DOHH2 (cell line): ENCODE measurements around the gene OBSCN.

ENCODE experiments used
- H3F3A ChIP-seq: fragments of 200-600 bp; sonication (generic), shearing (Covaris generic); 2 replicates; pipeline ENCODE4 v1.6.0; 2016; ENCODE audit warnings: antibody characterized with exemption, mild to moderate bottlenecking; ENCODE audit not compliant: control insufficient read depth, insufficient read depth
- H3K27ac ChIP-seq: fragments of 200-600 bp; sonication (generic); 2 replicates; pipeline ENCODE4 v1.5.1; 2014; ENCODE audit warnings: low read depth, mild to moderate bottlenecking, low read length, moderate library complexity
- H3K27me3 ChIP-seq: fragments of 200-600 bp; sonication (generic); 2 replicates; pipeline ENCODE4 v1.6.1; 2014; ENCODE audit warnings: mild to moderate bottlenecking, low read length, mixed read lengths; ENCODE audit not compliant: control insufficient read depth
- H3K36me3 ChIP-seq: fragments of 200-600 bp; sonication (generic); 2 replicates; pipeline ENCODE4 v1.6.1; 2014; ENCODE audit warnings: mild to moderate bottlenecking, low read length, moderate library complexity, mixed read lengths; ENCODE audit not compliant: control insufficient read depth
- H3K4me1 ChIP-seq: fragments of 200-600 bp; sonication (generic); 2 replicates; pipeline ENCODE4 v1.6.1; 2014; ENCODE audit warnings: mild to moderate bottlenecking, low read length, mixed read lengths; ENCODE audit not compliant: control insufficient read depth
- H3K4me2 ChIP-seq: fragments of 200-600 bp; sonication (generic); 2 replicates; pipeline ENCODE4 v1.6.0; 2014; ENCODE audit warnings: mild to moderate bottlenecking, low read length, moderate library complexity
- H3K4me3 ChIP-seq: fragments of 200-600 bp; sonication (generic); 2 replicates; pipeline ENCODE4 v1.5.1; 2014; ENCODE audit warnings: mild to moderate bottlenecking, low read length, mixed read lengths
- H3K79me2 ChIP-seq: fragments of 200-600 bp; sonication (generic); 2 replicates; pipeline ENCODE4 v1.6.1; 2014; ENCODE audit warnings: mild to moderate bottlenecking, low read length, mixed read lengths; ENCODE audit not compliant: control insufficient read depth
- H3K9me2 ChIP-seq: fragments of 200-600 bp; sonication (generic); replicated peaks from 2 replicates; pipeline ENCODE4 v1.6.1; 2014; ENCODE audit warnings: mild to moderate bottlenecking, low read length, mixed read lengths; ENCODE audit not compliant: control insufficient read depth
- H3K9me3 ChIP-seq: fragments of 200-600 bp; sonication (generic); 2 replicates; pipeline ENCODE4 v1.6.1; 2014; ENCODE audit warnings: antibody characterized with exemption, low read length, mixed read lengths; ENCODE audit not compliant: control insufficient read depth, insufficient read depth
- H4K20me1 ChIP-seq: fragments of 200-600 bp; sonication (generic); 2 replicates; pipeline ENCODE4 v1.6.0; 2014; ENCODE audit warnings: low read depth, mild to moderate bottlenecking, antibody characterized with exemption, low read length, moderate library complexity; ENCODE audit not compliant: control insufficient read depth, insufficient read depth
- EZH2phosphoT487 ChIP-seq: fragments of 200-600 bp; sonication (generic); IDR thresholded peaks from 2 replicates; pipeline ENCODE4 v1.6.1; 2017; ENCODE audit warnings: borderline replicate concordance, mild to moderate bottlenecking, antibody characterized with exemption, low read length, moderate library complexity, mixed read lengths
- TF ChIP-seq, protein P1 (sequence below): fragments of 200-600 bp; sonication (generic); IDR thresholded peaks from one replicate; pipeline ENCODE4 v1.5.1; 2014; ENCODE audit warnings: antibody characterized with exemption, mild to moderate bottlenecking, low read depth, low read length; ENCODE audit not compliant: poor library complexity, severe bottlenecking

Gene OBSCN

DNA sequence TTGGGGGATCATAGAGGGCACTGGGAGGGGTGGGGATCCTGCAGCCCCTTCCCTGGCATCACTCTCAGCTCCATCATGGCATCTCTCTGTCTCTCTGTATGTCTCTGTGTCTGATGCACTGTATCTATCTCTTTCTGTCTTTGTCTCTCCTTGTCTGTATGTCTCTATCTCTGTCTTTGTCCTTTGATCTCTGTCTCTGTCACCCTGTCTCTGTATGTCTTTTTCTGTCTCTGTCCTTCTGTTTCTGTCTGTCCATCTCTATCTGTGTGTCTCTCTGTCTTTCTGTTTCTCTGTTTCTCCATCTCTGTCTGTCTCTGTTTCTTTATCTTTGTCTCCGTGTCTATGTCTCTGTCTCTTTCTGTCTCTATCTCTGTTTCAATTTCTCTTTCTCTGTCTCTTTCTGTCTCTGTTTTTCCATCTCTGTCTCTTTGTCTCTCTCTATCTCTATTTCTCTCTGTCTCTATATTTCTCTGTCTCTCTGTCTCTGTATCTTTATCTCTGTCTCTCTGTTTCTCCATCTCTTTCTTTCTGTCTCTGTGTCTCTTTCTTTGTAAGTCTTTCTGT, 142.4 kb downstream of the OBSCN start:
- Histone ChIP-seq H3K79me2 (no peaks in the 10 kb centered on the region), H3K27ac (no peak overlapping the region), H4K20me1 (no peaks in the 10 kb centered on the region), H3K4me1 (no peaks in the 10 kb centered on the region), H3K27me3 (no peaks in the 10 kb centered on the region), H3K9me3 (no peaks in the 10 kb centered on the region), H3K4me3 (no peak overlapping the region), H3K36me3 (no peaks in the 10 kb centered on the region), H3K4me2 (no peak overlapping the region), H3F3A (no peaks in the 10 kb centered on the region), H3K9me2 (no peaks in the 10 kb centered on the region)
- TF ChIP-seq, protein P1, sequence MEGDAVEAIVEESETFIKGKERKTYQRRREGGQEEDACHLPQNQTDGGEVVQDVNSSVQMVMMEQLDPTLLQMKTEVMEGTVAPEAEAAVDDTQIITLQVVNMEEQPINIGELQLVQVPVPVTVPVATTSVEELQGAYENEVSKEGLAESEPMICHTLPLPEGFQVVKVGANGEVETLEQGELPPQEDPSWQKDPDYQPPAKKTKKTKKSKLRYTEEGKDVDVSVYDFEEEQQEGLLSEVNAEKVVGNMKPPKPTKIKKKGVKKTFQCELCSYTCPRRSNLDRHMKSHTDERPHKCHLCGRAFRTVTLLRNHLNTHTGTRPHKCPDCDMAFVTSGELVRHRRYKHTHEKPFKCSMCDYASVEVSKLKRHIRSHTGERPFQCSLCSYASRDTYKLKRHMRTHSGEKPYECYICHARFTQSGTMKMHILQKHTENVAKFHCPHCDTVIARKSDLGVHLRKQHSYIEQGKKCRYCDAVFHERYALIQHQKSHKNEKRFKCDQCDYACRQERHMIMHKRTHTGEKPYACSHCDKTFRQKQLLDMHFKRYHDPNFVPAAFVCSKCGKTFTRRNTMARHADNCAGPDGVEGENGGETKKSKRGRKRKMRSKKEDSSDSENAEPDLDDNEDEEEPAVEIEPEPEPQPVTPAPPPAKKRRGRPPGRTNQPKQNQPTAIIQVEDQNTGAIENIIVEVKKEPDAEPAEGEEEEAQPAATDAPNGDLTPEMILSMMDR, result no peak
- TF ChIP-seq EZH2phosphoT487, result no peak

DNA sequence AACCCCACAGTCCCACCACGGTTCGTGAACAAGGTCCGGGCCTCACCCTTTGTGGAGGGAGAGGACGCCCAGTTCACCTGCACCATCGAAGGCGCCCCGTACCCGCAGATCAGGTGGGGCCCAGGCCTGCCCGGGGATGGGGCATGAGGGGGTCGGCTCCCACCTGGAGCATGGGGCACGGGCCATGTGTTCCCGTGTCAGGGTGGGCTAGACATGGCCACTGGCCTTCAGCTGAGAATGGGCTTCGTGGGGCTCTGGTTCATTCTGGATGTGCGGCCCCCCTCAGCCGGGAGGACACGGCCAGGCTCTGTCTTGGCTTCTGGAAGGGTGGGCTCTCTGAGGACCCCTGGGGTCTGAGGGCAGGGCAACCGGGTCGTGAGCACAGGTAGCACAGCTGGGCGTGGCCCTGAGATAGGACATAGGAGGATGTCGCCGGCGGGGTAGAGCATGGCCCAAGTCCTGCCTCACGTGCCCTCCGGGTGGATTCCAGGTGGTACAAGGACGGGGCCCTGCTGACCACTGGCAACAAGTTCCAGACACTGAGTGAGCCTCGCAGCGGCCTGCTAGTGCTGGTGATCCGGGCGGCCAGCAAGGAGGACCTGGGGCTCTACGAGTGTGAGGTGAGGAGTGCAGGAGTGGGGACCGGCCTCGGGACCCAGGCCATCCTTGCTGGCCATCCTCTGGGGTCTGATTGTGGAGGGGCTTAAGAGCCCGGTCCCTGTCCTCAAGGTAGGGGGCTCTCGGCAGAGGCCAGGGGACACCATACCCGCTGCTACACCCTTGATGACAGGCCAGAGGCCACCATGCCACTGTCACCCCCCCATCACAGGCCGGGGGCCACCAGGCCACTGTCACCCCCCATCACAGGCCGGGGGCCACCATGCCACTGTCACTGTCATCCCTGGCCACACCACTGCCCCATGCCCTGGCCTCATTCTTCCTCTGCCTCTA, 143.3 kb downstream of the OBSCN start:
- no peaks in the 10 kb centered on the region for H3K9me3 ChIP-seq
- no peaks in the 10 kb centered on the region for H3K27me3 ChIP-seq
- no peaks in the 10 kb centered on the region for H3K4me1 ChIP-seq
- no peaks in the 10 kb centered on the region for H4K20me1 ChIP-seq
- TF ChIP-seq, protein P1, result no peak
- TF ChIP-seq EZH2phosphoT487, result no peak
- H3K4me3 ChIP-seq, result no peak overlapping the region
- H3F3A ChIP-seq, result no peaks in the 10 kb centered on the region
- H3K36me3 ChIP-seq, result no peaks in the 10 kb centered on the region
- no peaks in the 10 kb centered on the region for H3K79me2 ChIP-seq
- H3K9me2 ChIP-seq, result no peaks in the 10 kb centered on the region
- H3K4me2 ChIP-seq, result no peak overlapping the region
- no peak overlapping the region for H3K27ac ChIP-seq

DNA sequence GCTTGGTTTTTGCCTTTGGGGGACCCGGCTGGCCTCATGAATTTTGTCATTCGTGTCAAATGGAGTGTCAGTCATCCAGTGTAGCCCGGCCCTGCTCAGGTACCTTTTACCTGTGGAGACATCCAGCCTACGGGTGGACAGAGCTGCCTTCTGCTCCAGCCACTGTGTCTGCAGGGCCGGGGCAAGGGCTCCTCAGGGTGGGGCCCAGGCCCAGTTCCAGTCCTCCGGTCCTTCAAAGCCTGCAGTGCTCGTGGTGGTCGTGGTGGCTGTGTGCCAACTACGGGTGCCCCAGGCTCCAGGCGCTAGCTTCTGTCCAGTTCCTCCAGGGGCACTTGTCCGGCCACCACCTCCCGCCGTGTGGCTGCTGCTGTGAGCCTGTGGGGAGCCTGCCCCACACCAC, 144.0 kb downstream of the OBSCN start:
- Histone ChIP-seq H3K36me3 (no peaks in the 10 kb centered on the region), H3K4me2 (no peak overlapping the region), H4K20me1 (no peaks in the 10 kb centered on the region), H3K79me2 (no peaks in the 10 kb centered on the region), H3K4me1 (no peaks in the 10 kb centered on the region), H3K4me3 (no peak overlapping the region), H3K27me3 (no peaks in the 10 kb centered on the region), H3K27ac (no peak overlapping the region), H3F3A (no peaks in the 10 kb centered on the region), H3K9me3 (no peaks in the 10 kb centered on the region), H3K9me2 (no peaks in the 10 kb centered on the region)
- no peak for TF ChIP-seq EZH2phosphoT487
- TF ChIP-seq, protein P1, result no peak
